NCI-H446 (cell line): ENCODE measurements around the gene MRPL58.
"Not testable (repeated sequence)": the region's sequence is repeated elsewhere in the genome, so short reads cannot be mapped to it uniquely, and the experiment has no call there.

ENCODE experiments used
- DNase-seq, 2 experiments: peaks; one replicate each; lab custom pipeline; 2025; lab: John Stamatoyannopoulos, UW

The MRPL58 gene

DNA sequence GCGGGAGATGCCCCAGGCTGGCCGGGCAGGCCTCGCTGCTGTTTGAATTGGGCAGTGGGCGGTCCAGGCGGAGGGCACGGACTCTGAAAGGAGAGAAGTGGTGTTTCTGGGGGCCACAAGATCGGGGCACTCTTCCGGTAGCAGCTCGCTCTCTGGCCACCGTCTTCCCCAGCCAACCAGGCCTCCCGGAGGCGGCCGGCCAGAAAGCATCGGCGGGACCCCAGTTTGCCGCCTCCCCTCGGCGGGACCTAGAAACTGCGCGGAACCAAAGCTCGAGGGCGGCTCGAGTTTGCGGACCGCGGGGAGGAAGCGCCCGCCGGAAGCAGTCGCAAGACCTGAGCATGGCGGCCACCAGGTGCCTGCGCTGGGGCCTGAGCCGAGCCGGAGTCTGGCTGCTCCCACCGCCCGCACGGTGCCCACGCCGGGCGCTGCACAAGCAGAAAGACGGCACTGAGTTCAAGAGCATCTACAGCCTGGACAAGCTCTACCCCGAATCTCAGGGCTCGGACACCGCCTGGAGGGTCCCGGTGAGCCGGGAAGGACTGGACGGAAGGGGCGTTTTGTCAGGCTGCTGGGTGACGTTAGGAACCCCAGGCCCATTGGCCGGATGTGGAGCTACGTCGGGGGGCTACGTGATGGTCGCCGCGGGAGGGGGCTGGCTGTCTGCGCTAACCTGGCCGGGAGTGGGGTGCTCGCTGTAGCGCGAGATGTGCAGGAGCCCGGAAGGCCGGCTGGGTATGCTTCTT lies at the start of gene MRPL58:
Gene MRPL58 (plus strand): TSS at position 325 of the 746 bp plus-strand sequence. CDS start 17 bp downstream, at position 342.
- peak; percentile 77 to 87 for DNase-seq

DNA sequence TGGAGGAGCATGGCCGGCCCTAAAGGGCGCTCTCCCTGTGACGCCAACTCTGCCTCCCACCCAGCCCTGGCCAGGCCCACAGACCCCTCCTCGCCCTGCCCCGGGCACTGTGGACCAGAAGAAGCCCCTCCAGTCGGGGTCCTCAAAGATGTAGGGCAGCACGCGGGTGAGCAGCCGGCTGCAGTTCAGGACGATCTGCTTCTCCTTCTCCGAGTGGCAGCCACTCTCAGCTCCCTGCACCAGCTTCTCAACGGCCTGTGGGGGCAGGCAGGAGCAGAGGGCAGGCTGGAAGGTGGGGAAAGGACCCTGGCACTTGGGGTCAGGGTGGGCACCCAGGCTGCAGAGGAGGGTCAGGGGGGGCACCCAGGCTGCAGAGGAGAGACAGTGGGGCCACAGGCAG lies 48.8 kb upstream of the MRPL58 start:
- no peak for DNase-seq

DNA sequence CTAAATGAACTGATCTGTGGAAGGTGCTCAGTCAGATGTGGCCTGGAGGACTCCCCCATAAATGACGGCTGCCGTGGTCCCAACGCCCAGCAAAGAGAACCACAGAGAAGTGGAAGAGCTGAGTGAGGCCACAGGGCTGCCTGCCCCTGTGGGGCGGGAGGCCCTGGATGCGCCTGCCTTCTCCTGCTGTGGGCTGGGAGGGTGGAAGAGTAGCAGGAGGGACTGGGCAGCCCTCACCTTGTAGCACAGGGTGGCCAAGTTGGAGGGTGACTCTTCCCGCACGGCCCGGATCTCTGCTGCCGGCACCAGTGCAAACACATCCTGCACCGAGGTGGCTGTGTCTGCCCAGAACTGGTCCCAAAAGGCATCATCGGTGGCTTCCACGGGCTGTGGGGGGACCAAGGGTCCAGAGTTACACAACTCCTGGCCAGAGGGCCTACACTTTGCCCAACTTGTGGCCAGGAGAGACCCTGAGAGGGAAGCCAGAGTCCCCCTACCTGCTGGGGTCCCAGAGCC lies 48.2 kb upstream of the MRPL58 start:
- no peak for DNase-seq

DNA sequence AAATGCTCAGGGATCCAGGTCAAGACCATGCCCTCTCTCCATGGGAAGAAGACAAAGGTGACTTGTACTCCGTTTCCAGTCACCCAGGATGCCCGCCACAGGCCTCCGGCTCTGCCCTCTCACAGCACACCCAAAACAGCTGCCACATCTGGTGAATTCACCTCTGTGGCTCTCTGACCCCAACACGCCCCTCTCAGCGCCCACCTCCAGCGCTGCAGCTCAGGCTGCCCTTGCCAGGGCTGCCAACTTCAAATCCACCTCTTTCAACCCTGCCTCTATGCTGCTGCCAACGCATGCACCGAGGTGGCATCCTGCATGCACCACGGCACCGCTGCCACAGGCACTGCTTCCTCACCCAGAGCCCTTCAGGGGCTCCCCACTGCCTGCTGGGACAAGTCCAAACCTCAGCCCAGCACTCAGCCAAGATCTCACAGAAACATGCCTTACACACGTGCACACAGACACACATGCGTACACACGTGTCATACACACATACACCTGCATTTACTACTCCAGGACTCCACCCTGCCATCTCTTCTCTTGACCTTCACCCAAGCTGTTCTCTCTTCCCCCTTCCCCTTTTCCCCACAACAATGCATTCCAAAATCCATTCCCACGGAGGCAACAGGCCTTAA lies 47.4 kb upstream of the MRPL58 start:
- no peak for DNase-seq

DNA sequence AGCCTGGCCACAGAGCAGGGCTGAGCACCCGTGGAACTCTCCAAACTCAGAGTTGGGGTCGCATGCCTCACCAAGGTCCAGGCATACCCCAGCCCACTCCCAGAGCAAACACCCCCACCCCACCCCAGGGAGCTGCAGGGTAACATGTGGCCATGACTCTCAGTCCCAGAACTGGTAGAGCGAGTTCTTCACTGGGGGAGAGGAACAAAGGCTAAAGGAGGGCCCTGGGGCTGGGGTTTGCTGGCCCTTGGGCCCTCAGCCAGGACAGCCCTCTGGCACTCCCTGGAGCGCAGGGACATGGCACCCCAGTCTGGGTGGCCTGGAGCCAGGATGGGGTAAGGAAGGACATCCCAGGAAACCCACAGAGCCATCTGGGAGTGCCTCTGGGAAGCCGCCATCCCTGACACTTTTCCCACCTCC lies 44.1 kb upstream of the MRPL58 start:
- no peak for DNase-seq

DNA sequence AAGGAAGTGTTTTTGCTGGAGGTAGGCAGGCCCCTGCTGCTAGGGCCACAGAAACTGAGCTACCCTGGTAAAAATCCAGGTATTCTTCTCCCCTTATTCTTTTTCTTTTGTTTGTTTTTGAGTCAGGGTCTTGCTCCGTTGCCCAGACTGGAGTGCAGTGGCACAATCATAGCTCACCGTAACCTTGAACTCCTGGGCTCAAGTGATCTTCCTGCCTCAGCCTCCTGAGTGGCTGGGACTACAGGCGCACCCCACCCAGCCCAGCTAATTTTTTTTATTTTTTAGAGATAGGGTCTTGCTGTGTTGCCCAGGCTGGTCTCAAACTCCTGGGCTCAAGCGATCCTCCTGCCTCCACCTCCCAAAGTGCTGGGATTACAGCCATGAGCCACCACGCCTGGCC lies 43.0 kb upstream of the MRPL58 start:
- not testable (repeated sequence) for DNase-seq

DNA sequence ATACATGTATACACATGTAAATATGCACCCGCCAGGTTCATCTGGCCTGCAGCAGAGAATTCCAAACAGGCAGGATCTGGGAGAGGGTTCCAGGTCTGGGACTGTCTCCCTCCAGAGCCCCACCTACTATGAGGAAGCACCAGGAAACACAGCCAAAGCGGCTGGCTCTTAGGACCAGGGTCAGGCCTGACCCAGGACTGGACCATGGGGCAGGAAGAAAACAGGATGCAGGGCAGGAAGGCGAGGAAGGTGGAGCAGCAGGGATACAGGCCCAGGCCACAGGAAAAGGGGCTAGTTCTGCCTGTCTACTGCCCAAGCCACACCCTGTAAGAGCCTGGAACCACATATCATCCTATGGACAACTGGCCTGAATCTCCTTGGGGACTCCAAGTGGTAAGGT lies 42.1 kb upstream of the MRPL58 start:
- no peak for DNase-seq

DNA sequence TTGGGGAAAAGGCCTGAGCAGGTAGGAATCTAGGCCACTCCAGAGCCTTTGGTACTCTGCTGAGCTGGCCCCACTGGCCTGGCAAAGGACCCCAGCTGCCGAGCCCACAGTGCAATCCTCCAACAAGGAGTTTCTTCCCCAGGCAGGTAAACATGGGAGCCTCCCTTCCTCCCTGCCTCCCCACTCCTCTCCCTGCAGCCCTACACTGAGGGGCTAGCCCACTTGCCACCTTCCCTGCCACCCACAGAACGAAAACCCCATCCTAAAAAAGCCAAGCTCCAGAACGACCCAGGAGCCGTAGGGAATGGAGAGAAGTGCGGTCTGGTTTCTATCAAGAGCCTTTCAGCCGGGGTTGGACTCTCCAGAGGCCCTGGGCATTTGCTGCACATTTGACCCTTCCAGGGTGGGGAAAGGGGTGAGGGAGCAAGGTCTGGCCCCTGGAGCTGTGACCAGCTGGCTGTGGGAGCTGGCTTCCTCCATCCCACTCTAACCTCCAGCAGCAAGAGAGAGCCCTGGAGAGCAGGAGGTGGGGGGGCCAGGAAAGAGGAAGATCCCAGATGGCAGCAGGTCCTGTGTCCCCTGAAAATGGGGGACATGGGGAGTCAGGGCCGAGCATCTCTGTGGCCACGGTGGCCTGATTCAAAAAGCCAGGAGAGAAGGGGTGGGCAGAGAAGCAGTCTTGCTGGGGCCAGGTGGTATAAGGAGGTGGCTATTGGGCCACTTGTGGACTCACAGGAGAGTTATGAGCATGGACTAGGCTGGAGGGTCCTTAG lies 41.2 kb upstream of the MRPL58 start:
- DNase-seq, result no peak

DNA sequence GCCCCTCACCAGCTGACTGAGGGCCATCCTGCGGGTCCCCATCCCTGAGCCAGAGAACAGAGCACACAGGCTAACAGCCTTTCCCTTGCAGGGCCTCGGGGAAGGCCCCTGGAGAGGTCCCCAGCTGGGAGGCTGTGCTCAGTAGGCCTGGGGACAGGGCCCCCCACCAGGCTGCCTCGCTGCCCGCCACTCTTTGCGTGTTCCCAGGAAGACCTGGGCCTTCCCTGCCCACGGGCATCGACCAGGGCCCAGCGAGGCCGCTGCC lies 40.7 kb upstream of the MRPL58 start:
- no peak for DNase-seq

DNA sequence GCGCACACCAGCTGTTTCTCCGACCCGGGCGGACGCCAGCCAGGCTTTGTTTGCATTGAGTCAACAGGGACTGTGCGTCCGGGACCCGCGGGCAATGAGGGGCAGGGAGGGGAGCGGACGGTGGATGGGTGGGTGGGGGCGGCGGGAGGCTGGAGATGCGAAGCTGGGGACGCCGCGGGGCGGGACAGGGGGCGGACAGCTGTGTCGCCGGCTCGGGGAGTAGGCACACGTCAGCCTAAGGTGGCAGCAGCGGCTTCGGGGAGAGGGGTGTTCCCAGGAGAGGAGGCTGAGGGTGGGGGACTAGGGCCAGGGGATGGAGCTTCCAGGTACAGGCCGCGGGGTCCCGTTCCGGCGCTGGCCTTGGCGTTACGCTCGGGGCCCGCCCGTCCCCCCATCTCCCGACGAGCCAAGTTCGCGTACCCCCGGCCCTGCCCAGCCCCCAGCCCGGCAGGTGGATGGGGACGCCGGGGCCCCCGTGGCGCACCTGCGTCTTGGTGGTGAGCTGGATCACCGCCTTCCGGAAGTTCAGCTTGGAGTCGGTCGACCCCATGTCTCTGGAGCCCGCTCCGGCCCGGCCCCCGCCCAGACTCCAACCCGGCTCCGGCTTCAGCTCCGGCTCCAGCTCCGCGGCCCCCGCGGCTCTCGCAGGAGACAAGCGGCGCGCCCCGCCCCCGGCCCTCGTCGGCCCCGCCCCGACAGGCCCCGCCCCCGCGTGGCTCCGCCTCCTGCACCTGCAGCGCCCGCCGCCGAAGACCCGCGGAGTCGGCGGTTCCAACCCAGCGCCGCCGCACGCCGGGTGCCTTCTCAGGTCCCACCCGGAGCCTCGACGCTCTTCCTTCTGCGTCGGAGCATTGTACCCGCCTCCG lies 40.1 kb upstream of the MRPL58 start, which contains the start of gene HID1:
Gene HID1 (minus strand): TSS at position 653 of the 866 bp plus-strand sequence. CDS start 103 bp downstream, at position 550.
- peak in 1 of 2 experiments; percentile 63 for DNase-seq

DNA sequence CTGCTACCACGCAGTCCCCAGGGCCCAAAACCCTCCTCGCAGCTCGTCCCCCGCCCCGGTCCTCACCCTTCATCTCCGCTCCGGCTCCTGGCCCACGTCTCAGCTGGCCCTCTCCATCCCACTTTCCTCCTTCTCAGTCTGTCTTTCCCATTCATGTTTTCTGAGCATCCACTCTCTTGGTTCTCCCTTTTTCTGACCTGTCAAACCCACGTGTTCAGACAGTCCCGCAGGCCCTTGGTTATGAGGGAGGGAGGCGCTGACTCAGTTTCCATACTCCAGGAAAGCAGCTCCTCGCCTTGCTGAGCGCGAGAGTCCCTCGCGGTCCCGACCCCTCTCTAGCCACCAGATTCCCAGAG lies 39.5 kb upstream of the MRPL58 start:
- no peak for DNase-seq

DNA sequence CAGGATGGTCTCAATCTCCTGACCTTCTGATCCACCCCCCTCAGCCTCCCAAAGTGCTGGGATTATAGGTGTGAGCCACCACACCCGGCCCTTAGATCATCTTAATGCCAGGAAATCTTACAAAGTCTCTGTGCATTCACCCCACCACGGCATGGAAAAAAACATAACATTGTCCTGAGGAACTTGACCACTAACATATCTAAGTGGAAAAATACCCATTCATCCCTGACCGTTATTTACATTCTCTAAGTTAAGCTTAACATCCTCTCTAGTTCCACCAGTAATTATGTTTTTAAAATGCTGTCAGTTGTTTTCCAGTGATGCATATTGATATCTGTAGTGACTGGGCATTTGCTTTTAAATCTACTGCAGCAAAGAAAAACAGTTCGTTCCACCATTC lies 36.5 kb upstream of the MRPL58 start:
- DNase-seq, result no peak

DNA sequence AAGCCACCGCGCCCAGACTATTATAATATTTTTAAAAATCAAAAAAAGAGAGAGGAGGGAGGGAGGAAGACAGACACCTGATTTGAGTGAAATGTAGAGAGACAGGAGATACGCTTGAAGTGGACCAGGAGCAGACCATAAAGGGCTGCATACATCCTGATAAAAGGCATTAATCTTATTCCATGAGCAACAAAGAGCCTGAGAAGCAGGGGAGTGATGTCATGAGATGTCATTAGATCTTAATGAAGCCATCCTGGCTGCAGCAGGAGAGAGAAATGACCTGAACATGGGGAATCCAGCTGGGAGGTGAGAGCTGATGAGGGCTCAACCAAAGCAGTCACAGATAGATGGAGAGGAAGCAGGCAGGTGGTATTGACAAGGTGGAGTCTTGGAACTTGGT lies 34.7 kb upstream of the MRPL58 start:
- DNase-seq, result no peak

DNA sequence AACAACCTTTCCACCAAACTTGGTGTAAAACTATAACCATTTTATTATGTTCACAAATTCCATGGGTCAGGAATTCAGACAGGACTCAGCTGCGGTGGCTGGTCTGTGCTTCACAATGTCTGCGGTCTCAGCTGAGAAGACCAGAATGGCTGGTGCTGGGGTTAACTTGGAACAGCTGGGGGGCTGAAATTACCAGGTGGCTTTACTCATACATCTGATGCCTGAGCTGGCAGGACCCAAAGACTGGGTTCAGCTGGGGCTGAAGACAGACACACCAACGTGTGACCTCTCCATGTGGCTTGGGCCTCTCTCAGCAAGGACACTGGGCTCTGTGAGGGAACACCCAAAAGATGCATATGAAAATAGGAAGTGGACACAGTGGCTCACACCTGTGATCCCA lies 34.2 kb upstream of the MRPL58 start:
- DNase-seq, result no peak

DNA sequence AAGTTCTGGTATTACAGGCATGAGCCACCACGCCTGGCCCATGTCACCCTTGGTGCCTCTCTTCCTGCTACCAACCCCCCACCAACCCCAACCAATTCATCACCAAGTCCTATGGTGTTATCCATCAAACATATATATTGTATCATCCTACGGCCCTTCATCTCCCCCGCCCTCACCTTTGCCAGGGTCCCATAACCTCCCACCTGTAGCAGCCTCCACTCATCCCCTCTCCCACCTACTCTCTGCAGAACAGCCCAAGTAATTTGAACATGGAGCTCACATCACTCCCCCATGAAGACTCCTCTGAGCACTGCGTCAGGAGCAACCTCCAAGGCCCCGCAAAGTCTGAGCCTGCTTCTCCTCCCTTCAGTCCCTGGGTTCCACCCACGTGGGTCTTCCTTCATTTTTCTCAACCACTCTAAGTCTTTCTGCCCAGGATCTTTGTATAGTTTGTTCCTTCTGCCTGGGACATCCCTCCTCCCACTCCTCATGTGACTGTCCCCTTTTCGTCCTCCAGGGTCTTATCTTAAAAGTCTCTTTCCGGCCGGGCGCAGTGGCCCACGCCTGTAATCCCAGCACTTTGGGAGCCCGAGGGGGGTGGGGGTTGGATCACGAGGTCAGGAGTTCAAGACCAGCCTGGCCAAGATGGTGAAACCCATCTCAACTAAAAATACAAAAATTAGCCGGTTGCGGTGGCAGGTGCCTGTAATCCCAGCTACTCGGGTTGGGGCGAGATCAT lies 32.9 kb upstream of the MRPL58 start:
- no peak for DNase-seq

DNA sequence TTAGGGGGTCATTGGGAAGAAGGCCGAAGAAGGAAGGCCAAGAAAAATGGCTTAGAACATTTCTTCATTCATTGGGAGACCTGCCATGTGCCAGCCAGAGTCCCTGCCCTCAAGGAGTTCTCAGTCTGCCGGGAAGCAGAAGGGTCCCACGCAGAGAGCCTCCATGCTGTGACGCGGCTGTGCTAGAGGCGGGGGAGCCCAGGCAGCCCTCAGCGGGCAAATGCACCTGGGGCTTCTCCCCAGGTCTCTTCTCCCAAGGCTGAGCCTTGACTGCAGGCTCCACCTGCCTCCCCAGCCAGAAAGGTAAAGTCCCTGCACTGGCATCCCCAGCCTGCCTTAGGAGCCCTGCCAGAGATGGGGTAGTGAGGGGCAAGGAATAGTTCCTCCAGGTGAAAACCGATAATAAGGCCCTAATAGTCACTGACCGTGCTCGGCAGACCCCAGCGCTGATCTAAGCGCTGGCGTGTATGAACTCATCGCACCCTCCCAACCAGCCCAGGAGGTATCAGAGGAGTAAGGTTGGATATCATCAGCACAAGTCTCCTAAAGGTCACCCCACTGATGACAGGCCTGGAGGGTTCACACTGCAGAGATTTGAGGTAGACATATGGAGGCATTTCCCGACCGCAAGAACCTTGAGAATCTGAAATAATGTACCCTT lies 31.0 kb upstream of the MRPL58 start:
- no peak for DNase-seq

DNA sequence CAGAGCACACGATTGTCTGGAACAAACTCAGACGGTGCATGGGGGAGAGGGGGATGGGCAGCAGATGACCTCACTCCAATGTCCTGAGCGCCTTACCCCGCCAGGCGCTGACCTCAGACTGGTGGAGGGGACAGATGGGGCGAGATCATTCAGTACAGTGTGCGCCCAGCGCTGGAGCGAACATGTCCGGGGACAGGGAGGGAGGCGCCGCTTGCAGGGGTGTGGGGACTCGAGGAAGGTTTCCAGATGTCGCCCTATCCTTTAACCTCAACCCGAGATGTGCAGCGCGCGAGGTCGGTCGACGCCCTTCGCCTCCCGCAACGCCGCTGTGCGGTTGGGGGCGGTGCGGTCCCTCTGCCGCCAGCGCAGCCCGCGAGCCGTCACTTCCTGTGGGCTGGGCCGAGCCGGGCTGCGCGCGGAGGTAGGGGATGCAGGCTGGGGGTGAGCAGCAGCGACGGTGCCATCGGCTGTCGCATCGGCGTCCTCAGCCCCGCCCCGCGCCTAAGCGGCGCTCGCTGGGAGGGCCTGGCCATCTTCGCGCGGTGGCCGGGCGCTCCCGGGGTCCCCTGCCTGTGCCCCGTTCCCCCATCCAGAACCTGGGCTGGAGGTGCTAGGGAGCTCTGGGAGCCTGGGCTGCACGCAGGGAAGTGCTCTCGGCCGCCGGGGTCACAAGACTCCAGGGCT lies 30.3 kb upstream of the MRPL58 start:
- DNase-seq, result peak in 1 of 2 experiments; percentile 87

DNA sequence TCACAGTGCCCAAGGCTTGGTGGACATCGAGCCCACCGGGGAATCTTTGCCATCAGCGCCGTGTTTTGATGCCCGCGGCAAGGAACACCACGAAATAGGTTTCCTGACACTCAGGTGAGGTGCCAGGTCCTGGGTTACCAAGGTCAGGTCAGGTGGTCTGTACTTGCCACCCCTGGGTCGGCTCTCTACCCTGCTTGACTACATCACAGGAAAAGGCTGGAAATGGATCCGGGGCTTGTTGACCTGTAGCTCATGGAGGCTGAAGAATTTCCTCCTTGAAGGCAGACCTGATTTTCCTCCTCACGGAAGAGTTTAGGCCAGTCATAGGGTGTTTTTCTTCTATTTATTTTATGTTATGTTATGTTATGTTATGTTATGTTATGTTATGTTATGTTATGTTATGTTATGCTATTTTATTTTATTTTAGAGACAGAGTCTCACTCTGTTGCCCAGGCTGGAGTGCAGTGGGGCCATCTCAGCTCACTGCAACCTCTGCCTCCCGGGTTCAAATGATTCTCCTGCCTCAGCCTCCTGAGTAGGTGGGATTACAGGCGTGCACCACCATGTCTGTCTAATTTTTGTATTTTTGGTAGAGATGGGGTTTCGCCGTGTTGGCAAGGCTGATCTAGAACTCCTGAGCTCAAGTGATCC lies 29.7 kb upstream of the MRPL58 start:
- DNase-seq, result not testable (repeated sequence)

DNA sequence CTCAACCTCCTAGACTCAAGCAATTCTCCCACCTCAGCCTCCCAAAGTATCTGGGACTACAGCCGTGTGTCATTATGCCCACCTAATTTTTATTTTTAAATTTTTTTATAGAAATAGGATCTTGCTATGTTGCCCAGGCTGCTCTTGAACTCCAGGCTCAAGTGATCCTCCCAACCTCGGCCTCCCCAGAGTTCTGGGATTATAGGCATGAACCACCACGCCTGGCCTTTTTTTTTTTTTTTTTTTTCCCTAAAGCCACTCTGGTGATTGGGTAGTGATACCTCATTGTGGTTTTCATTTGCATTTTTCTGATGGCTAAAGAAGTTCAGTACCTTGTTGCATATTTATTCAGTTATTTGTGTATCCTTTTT lies 26.3 kb upstream of the MRPL58 start:
- no peak for DNase-seq
